IMR-90 (cell line): ENCODE measurements around the gene MRPS9. TPM values are rescaled to one million over a fixed set of nuclear protein-coding genes. Genes with fewer than 3 reads are reported as not detected.

Experiments
- ATAC-seq: fragments of 200-7000 bp; cut with Tn5 transposase; 2 replicates; pipeline ENCODE4 v1.9.1; 2020; ENCODE audit warnings: low read depth, mild to moderate bottlenecking, moderate library complexity
- BruUV-seq: library from RNA; stranded (reverse); fragments of 400-500 nt; replicated peaks from 2 replicates; lab custom pipeline; 2021; lab: Mats Ljungman, UMichigan
- CTCF ChIA-PET: fragments of 300-600 bp; formaldehyde crosslinking; extraction: SDS; loops from one replicate; lab custom pipeline; 2021; ENCODE audit warnings: antibody characterized with exemption; lab: Yijun Ruan, JAX
- POLR2A ChIA-PET: fragments of 300-600 bp; sonication (Branson Sonifier 250); formaldehyde crosslinking; loops from one replicate; lab custom pipeline; 2022; ENCODE audit warnings: antibody characterized with exemption; ENCODE audit not compliant: unreplicated experiment; lab: Charles Lee
- DNase-seq: peaks from one replicate; pipeline ENCODE4 v3.0.0; 2013
- H2AFZ ChIP-seq: replicated peaks from 2 replicates; pipeline ENCODE3; 2013; ENCODE audit warnings: low read length, mild to moderate bottlenecking; ENCODE audit not compliant: poor library complexity
- H2AK5ac ChIP-seq: 2 replicates; pipeline ENCODE4 v1.6.1; 2013; ENCODE audit warnings: low read depth, low read length, inconsistent platforms
- H2AK9ac ChIP-seq: replicated peaks from 2 replicates; pipeline ENCODE3; 2013; ENCODE audit warnings: mild to moderate bottlenecking, low read depth, low read length, moderate library complexity; ENCODE audit not compliant: poor library complexity
- H2BK120ac ChIP-seq: 2 replicates; pipeline ENCODE4 v1.6.1; 2013; ENCODE audit warnings: low read depth, low read length, inconsistent platforms
- H2BK15ac ChIP-seq: 3 replicates; pipeline ENCODE4 v1.6.1; 2013; ENCODE audit warnings: low read depth, low read length, inconsistent platforms
- H2BK20ac ChIP-seq: 2 replicates; pipeline ENCODE4 v1.6.1; 2013; ENCODE audit warnings: low read depth, mild to moderate bottlenecking, inconsistent platforms, low read length, moderate library complexity
- H2BK5ac ChIP-seq: 2 replicates; pipeline ENCODE4 v1.6.1; 2013; ENCODE audit warnings: mild to moderate bottlenecking, low read depth, low read length, inconsistent platforms; ENCODE audit not compliant: poor library complexity, severe bottlenecking
- H3K14ac ChIP-seq: replicated peaks from 2 replicates; pipeline ENCODE4 v1.6.1; 2013; ENCODE audit warnings: low read depth, low read length, inconsistent platforms
- H3K18ac ChIP-seq: 2 replicates; pipeline ENCODE4 v1.6.1; 2013; ENCODE audit warnings: low read depth, low read length, control low read depth
- H3K23ac ChIP-seq: 2 replicates; pipeline ENCODE4 v1.6.1; 2013; ENCODE audit warnings: low read depth, low read length, inconsistent platforms
- H3K27ac ChIP-seq: 2 replicates; pipeline ENCODE4 v1.5.1; 2013; ENCODE audit warnings: mild to moderate bottlenecking, control low read depth, low read length; ENCODE audit not compliant: insufficient read depth
- H3K27me3 ChIP-seq: 2 replicates; pipeline ENCODE4 v1.6.1; 2013; ENCODE audit warnings: low read length; ENCODE audit not compliant: control insufficient read depth, insufficient read depth
- H3K36me3 ChIP-seq: 2 replicates; pipeline ENCODE4 v1.6.1; 2013; ENCODE audit warnings: low read length, mixed read lengths; ENCODE audit not compliant: control insufficient read depth, insufficient read depth
- H3K4ac ChIP-seq: 2 replicates; pipeline ENCODE4 v1.6.1; 2013; ENCODE audit warnings: low read depth, low read length, inconsistent platforms
- H3K4me1 ChIP-seq: 2 replicates; pipeline ENCODE4 v1.6.1; 2013; ENCODE audit warnings: low read length, mixed read lengths; ENCODE audit not compliant: control insufficient read depth, insufficient read depth
- H3K4me2 ChIP-seq: 2 replicates; pipeline ENCODE4 v1.6.1; 2013; ENCODE audit warnings: low read depth, mild to moderate bottlenecking, control low read depth, low read length, moderate library complexity
- H3K4me3 ChIP-seq: 2 replicates; pipeline ENCODE4 v1.5.1; 2013; ENCODE audit warnings: low read depth, mild to moderate bottlenecking, control low read depth, low read length, moderate library complexity; ENCODE audit not compliant: insufficient read depth
- H3K56ac ChIP-seq: 2 replicates; pipeline ENCODE4 v1.6.1; 2013; ENCODE audit warnings: low read length, inconsistent platforms; ENCODE audit not compliant: insufficient read depth; ENCODE audit errors: extremely low read depth
- H3K79me1 ChIP-seq, 2 experiments: 2 replicates each; pipeline ENCODE4 v1.6.1; 2013; ENCODE audit warnings: low read length in 2 of 2, inconsistent platforms in 1 of 2, low read depth in 1 of 2
- H3K9ac ChIP-seq: 2 replicates; pipeline ENCODE4 v1.6.1; 2013; ENCODE audit warnings: low read depth, low read length, control low read depth
- H3K9me1 ChIP-seq: 2 replicates; pipeline ENCODE4 v1.6.1; 2013; ENCODE audit warnings: low read length, inconsistent platforms; ENCODE audit not compliant: insufficient read depth
- H3K9me3 ChIP-seq: 2 replicates; pipeline ENCODE4 v1.6.1; 2013; ENCODE audit warnings: low read length; ENCODE audit not compliant: control insufficient read depth, insufficient read depth
- H4K20me1 ChIP-seq: 2 replicates; pipeline ENCODE4 v1.6.1; 2013; ENCODE audit warnings: low read length, inconsistent platforms; ENCODE audit not compliant: insufficient read depth
- H4K5ac ChIP-seq: 2 replicates; pipeline ENCODE4 v1.6.1; 2013; ENCODE audit warnings: mild to moderate bottlenecking, low read depth, low read length, control low read depth
- H4K8ac ChIP-seq, 2 experiments: 2 replicates each; pipeline ENCODE4 v1.6.1; 2013; ENCODE audit warnings: low read depth in 2 of 2, low read length in 2 of 2, control low read depth in 1 of 2, inconsistent platforms in 1 of 2
- H4K91ac ChIP-seq: 2 replicates; pipeline ENCODE4 v1.6.1; 2013; ENCODE audit warnings: low read depth, low read length, inconsistent platforms; ENCODE audit not compliant: insufficient read depth
- BHLHE40 ChIP-seq: fragments of 150-350 bp; IDR thresholded peaks from 2 replicates; pipeline ENCODE4 v1.6.1; 2016; ENCODE audit warnings: mild to moderate bottlenecking, low read depth, low read length
- CEBPB ChIP-seq: IDR thresholded peaks from 2 replicates; pipeline ENCODE4 v1.6.1; 2012; ENCODE audit warnings: low read depth, low read length, improper control_type of control experiment
- WGBS, 2 experiments: methylation state at CpG; one replicate each; pipeline versions ENCODE4 v1.1.5 to v1.1.7; 2013; ENCODE audit warnings: missing lambda C conversion rate in 2 of 2; ENCODE audit not compliant: insufficient read length in 1 of 2; ENCODE audit errors: extremely low coverage in 2 of 2; 5-methylcytosine and 5-hydroxymethylcytosine counted together
- dilution Hi-C: fragments of 300-500 bp; cut with HindIII; formaldehyde crosslinking; loops from one replicate; pipeline ENCODE4 v1.14.3; 2018; ENCODE audit warnings: low sequenced_read_pairs; ENCODE audit not compliant: unreplicated experiment
- in situ Hi-C: fragments of 300-500 bp; cut with MboI; formaldehyde crosslinking; loops from 3 replicates; pipeline ENCODE4 v1.14.3; 2019; ENCODE audit warnings: low sequenced_read_pairs, inconsistent platforms, mixed read lengths
- intact Hi-C: fragments of 100-400 bp; cut with micrococcal nuclease; formaldehyde crosslinking; loops from 2 replicates; pipeline ENCODE4 v1.10.0; 2022
- polyA plus RNA-seq, 3 experiments: library from polyadenylated mRNA; depleted of rRNA; stranded (reverse); fragments of >200 nt; gene quantifications; 2 replicates each; pipeline ENCODE4 v1.2.3, GENCODE V29; 2012; ENCODE audit warnings: low replicate concordance in 1 of 3
- total RNA-seq: library from RNA; depleted of rRNA; stranded (reverse); fragments of >200 nt; gene quantifications from 2 replicates; pipeline ENCODE4 v1.2.3, GENCODE V29; 2012

The MRPS9 gene
- total and polyA plus RNA-seq, 2 of the 4 experiments (the other 2 are of a cell fraction), result 20.6 to 27.7 TPM

DNA sequence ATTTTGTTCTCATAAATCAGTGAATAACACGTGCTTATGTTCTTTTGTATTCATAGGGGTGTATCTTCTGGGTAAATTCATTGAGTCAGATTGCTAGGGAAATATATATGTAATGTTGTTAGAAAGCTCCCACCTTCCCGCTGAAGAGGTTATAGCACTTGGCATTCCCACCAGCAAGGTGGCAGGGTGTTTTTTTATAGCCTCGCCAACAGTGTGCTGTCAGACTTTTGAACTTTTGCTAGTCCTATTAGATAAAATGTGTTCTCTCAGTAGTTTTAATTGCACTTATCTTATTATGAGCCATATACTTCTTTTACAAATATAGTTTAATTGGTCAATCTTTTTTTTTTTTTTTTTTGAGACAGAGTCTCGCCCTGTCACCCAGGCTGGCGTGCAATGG, 31.0 kb downstream of the MRPS9 start:
- Histone ChIP-seq H3K27me3 (no peaks in the 10 kb centered on the region), H3K4ac (no peak overlapping the region), H4K91ac (no peak overlapping the region), H3K56ac (no peak overlapping the region), H3K14ac (no peak overlapping the region), H2BK5ac (no peak overlapping the region), H3K79me1 (peaks cover 8% of the 10 kb centered on the region in 2 experiments; a peak in 3 of 4 replicates), H3K9me1 (peaks cover 5% of the 10 kb centered on the region; the same call in 1 of the 2 replicates), H3K4me1 (no peaks in the 10 kb centered on the region), H3K27ac (no peak overlapping the region), H3K23ac (no peak overlapping the region), H4K20me1 (no peaks in the 10 kb centered on the region), H3K36me3 (0 out of 2 replicates have a peak, but pooled peaks cover 1% of the 10 kb centered on the region), H3K18ac (no peak overlapping the region), H3K4me2 (no peak overlapping the region), H4K8ac (no peak overlapping the region), H4K5ac (no peak overlapping the region), H3K9ac (no peak overlapping the region), H2BK15ac (no peak overlapping the region), H3K4me3 (no peak overlapping the region), H2BK20ac (no peak overlapping the region), H2AFZ (no peak overlapping the region), H2AK9ac (no peak overlapping the region), H3K9me3 (no peaks in the 10 kb centered on the region), H2AK5ac (no peak overlapping the region), H2BK120ac (no peak overlapping the region)
- in situ Hi-C loops, result no loop called here
- ChIA-PET CTCF (no interaction called here), POLR2A (no interaction called here)
- BruUV-seq, result no TSS peak
- WGBS, 2 experiments, result 100% methylated on average over 1 of the region's 5 CpGs; no CpG with 5 or more reads in 1 of the 2 experiments
- DNase-seq, result no peak
- ATAC-seq, result no peak
- no peak for TF ChIP-seq BHLHE40
- no peak for TF ChIP-seq CEBPB
- intact Hi-C loops, result no loop called here
- dilution Hi-C loops, result no loop called here
